Measurements from ENCODE around the gene SPEG.
A peak's percentile ranks its signal among the peaks of the same experiment; 100 is the strongest.

SPEG gene

DNA sequence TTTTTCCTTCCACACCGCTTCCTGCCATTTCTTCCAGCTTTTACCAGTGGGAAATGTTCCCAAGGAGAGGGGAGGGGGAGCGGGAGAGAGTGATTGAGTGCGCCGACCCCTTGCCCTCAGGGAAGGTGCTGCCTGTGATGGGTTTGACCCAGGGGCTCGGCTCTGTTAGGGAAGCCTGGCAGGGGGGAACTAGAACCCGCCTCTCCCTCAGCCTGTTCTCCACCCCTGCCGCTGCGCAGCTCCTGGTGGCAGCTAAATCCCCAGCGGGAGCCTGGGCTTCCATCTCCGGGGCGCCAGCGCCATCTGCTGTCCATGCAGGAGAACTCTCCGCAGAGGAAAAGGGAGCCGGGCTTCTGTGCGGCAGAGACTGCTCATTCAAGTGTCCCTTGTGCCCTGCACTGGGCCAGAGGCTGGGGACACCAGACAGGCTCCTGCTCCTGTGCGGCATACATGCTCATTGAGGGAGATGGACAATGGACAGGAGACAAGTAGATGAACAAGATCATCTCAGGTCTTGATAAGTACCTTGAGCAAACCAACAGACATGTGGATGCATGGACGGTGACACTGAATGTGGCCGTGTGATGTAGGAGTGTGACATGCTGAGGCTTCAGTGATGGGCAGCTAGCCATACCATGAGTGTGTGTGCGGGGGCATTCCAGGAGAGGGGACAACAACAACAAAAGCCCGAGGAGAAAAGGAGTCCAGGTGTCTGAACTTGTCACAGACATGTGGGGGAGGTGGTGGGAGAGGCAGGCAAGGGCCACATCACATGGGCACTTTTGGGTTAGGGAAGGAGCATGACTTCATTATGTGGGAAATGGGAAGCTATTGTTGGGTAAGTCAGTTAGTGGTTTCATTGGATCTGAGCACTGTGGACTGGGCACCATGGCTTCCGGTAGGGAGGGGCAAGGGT, 95.7 kb downstream of the SPEG start:
- DNase-seq (ENCODE audit: low read depth) = peak; percentile 83
- no peak overlapping the region for H3K4me3 ChIP-seq (ENCODE audit: low read length)

GRCh38 chr2:219531639-219532377, 97.2 kb downstream of the SPEG start:
- TF ChIP-seq, protein P1, sequence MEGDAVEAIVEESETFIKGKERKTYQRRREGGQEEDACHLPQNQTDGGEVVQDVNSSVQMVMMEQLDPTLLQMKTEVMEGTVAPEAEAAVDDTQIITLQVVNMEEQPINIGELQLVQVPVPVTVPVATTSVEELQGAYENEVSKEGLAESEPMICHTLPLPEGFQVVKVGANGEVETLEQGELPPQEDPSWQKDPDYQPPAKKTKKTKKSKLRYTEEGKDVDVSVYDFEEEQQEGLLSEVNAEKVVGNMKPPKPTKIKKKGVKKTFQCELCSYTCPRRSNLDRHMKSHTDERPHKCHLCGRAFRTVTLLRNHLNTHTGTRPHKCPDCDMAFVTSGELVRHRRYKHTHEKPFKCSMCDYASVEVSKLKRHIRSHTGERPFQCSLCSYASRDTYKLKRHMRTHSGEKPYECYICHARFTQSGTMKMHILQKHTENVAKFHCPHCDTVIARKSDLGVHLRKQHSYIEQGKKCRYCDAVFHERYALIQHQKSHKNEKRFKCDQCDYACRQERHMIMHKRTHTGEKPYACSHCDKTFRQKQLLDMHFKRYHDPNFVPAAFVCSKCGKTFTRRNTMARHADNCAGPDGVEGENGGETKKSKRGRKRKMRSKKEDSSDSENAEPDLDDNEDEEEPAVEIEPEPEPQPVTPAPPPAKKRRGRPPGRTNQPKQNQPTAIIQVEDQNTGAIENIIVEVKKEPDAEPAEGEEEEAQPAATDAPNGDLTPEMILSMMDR (IDR thresholded peaks at IDR 0.05; ENCODE audit: insufficient read depth, low read depth, low read length, missing control alignments) = no peak
- no peak for DNase-seq (ENCODE audit: low read depth)
- H3K4me3 ChIP-seq (ENCODE audit: low read length) = no peak overlapping the region

More for the DNA sequence above, 95.7 kb downstream of the SPEG start:
- TF ChIP-seq, protein P1 (IDR thresholded peaks at IDR 0.05; ENCODE audit: insufficient read depth, low read depth, low read length, missing control alignments) = peak; percentile 95

DNA sequence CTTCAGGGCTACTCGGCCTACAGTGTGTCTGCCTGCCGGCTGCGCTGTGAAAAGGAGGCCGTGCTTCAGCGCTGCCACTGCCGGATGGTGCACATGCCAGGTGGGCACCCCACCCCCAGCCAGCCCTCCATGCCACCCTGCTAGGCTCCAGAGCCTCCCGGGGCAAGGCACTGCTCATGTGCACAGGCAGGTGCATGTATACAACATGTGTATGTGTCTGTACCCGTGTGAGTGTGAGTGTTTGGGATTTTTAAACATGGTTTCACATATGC, 97.7 kb downstream of the SPEG start:
- TF ChIP-seq, protein P1 (IDR thresholded peaks at IDR 0.05; ENCODE audit: insufficient read depth, low read depth, low read length, missing control alignments) = no peak
- no peak for DNase-seq (ENCODE audit: low read depth)
- no peak overlapping the region for H3K4me3 ChIP-seq (ENCODE audit: low read length)

- peak; percentile 52 for DNase-seq (ENCODE audit: low read depth)
- TF ChIP-seq, protein P1 (IDR thresholded peaks at IDR 0.05; ENCODE audit: insufficient read depth, low read depth, low read length, missing control alignments) = no peak
These were observed 99.5 kb downstream of the SPEG start for GRCh38 chr2:219533930-219534661.

DNA sequence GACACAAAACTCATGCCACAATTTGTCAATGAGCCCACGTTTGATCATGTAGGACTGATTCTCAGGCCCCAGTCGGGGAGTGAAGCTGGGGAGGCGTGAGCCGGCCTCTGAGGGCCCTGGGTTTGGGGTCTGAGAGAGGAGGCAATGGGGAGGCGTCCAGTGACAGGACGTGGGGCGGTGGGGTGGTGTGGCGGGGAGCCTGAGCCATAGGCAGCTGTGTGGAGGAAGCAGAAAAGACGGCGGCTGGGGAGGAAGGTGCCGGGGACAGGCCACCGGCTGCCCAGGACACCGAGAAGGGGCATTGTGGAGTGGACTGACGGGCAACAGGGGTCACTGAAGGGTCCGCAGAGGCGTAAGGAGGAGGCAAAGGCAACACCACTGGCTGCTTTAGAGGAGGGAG, 101.8 kb downstream of the SPEG start:
- H3K4me3 ChIP-seq (ENCODE audit: low read length) = no peak overlapping the region
- TF ChIP-seq, protein P1 (IDR thresholded peaks at IDR 0.05; ENCODE audit: insufficient read depth, low read depth, low read length, missing control alignments) = no peak
- DNase-seq (ENCODE audit: low read depth) = no peak

More at GRCh38 chr2:219533930-219534661, 99.5 kb downstream of the SPEG start:
- H3K4me3 ChIP-seq (ENCODE audit: low read length) = no peak overlapping the region

- TF ChIP-seq, protein P1 (IDR thresholded peaks at IDR 0.05; ENCODE audit: insufficient read depth, low read depth, low read length, missing control alignments) = no peak
- DNase-seq (ENCODE audit: low read depth) = no peak
- H3K4me3 ChIP-seq (ENCODE audit: low read length) = no peak overlapping the region
These were observed 102.3 kb downstream of the SPEG start for GRCh38 chr2:219536967-219537366.
